H9 (cell line): ENCODE measurements around the gene FBXW9. TPM values are rescaled to one million over a fixed set of nuclear protein-coding genes. Genes with fewer than 3 reads are reported as not detected.
A peak's percentile ranks its signal among the peaks of the same experiment; 100 is the strongest.
"Not testable (repeated sequence)": the region's sequence is repeated elsewhere in the genome, so short reads cannot be mapped to it uniquely, and the experiment has no call there.

ENCODE experiments used
- DNase-seq: peaks from one replicate; pipeline ENCODE4 v3.0.0-alpha.2; 2017
- H2AFZ ChIP-seq: one replicate; pipeline ENCODE4 v1.6.1; 2013; ENCODE audit warnings: mild to moderate bottlenecking, low read length, control low read depth, moderate library complexity
- H2AK5ac ChIP-seq: 2 replicates; pipeline ENCODE4 v1.6.1; 2013; ENCODE audit warnings: low read length, control low read depth, mixed read lengths; ENCODE audit not compliant: insufficient read length
- H2BK120ac ChIP-seq: one replicate; pipeline ENCODE4 v1.6.1; 2013; ENCODE audit warnings: low read depth, mild to moderate bottlenecking, low read length, control low read depth, inconsistent platforms; ENCODE audit not compliant: poor library complexity, severe bottlenecking
- H2BK12ac ChIP-seq: 2 replicates; pipeline ENCODE4 v1.6.1; 2013; ENCODE audit warnings: low read length, control low read depth, mixed read lengths, low read depth; ENCODE audit not compliant: insufficient read length
- H2BK15ac ChIP-seq: 2 replicates; pipeline ENCODE4 v1.6.1; 2013; ENCODE audit warnings: low read depth, low read length, control low read depth
- H2BK20ac ChIP-seq: one replicate; pipeline ENCODE4 v1.6.1; 2013; ENCODE audit warnings: low read depth, mild to moderate bottlenecking, low read length, control low read depth, inconsistent platforms; ENCODE audit not compliant: poor library complexity, severe bottlenecking
- H2BK5ac ChIP-seq: 2 replicates; pipeline ENCODE4 v1.6.1; 2013; ENCODE audit warnings: low read length, control low read depth, mixed read lengths; ENCODE audit not compliant: insufficient read length
- H3K14ac ChIP-seq: 2 replicates; pipeline ENCODE4 v1.6.1; 2013; ENCODE audit warnings: low read length, control low read depth; ENCODE audit not compliant: insufficient read depth
- H3K18ac ChIP-seq: 2 replicates; pipeline ENCODE4 v1.6.1; 2013; ENCODE audit warnings: low read depth, mild to moderate bottlenecking, mixed read lengths, low read length, control low read depth; ENCODE audit not compliant: insufficient read length
- H3K23ac ChIP-seq: 2 replicates; pipeline ENCODE4 v1.6.1; 2013; ENCODE audit warnings: low read length, control low read depth, mixed read lengths, low read depth; ENCODE audit not compliant: insufficient read length
- H3K23me2 ChIP-seq: 2 replicates; pipeline ENCODE4 v1.6.1; 2013; ENCODE audit warnings: low read depth, mild to moderate bottlenecking, mixed read lengths, low read length, control low read depth; ENCODE audit not compliant: insufficient read length, poor library complexity, severe bottlenecking
- H3K27ac ChIP-seq: 2 replicates; pipeline ENCODE4 v1.5.1; 2013; ENCODE audit warnings: low read length, control low read depth, mixed read lengths, low read depth; ENCODE audit not compliant: insufficient read length
- H3K27me3 ChIP-seq: 2 replicates; pipeline ENCODE4 v1.6.1; 2013; ENCODE audit warnings: low read length, control low read depth, inconsistent platforms; ENCODE audit not compliant: insufficient read depth
- H3K4ac ChIP-seq: 2 replicates; pipeline ENCODE4 v1.6.1; 2013; ENCODE audit warnings: low read depth, mild to moderate bottlenecking, control low read depth, inconsistent platforms, low read length, moderate library complexity
- H3K4me1 ChIP-seq: 2 replicates; pipeline ENCODE4 v1.6.1; 2013; ENCODE audit warnings: low read length, control low read depth, inconsistent platforms; ENCODE audit not compliant: insufficient read depth
- H3K4me2 ChIP-seq: 2 replicates; pipeline ENCODE4 v1.6.1; 2013; ENCODE audit warnings: low read length, control low read depth, mixed read lengths; ENCODE audit not compliant: insufficient read length, insufficient read depth
- H3K56ac ChIP-seq: 2 replicates; pipeline ENCODE4 v1.6.1; 2013; ENCODE audit warnings: low read depth, mild to moderate bottlenecking, mixed read lengths, low read length, control low read depth; ENCODE audit not compliant: insufficient read length
- H3K79me1 ChIP-seq: 2 replicates; pipeline ENCODE4 v1.6.1; 2013; ENCODE audit warnings: low read depth, mild to moderate bottlenecking, moderate library complexity, low read length, control low read depth, inconsistent platforms; ENCODE audit not compliant: insufficient read depth, poor library complexity, severe bottlenecking
- H3K79me2 ChIP-seq: 2 replicates; pipeline ENCODE4 v1.6.1; 2013; ENCODE audit warnings: low read length, control low read depth, inconsistent platforms; ENCODE audit not compliant: insufficient read depth
- H3K9ac ChIP-seq: 2 replicates; pipeline ENCODE4 v1.6.1; 2013; ENCODE audit warnings: low read length, control low read depth, mixed read lengths; ENCODE audit not compliant: insufficient read length; ENCODE audit errors: extremely low read depth
- H3K9me3 ChIP-seq: one replicate; pipeline ENCODE4 v1.6.1; 2013; ENCODE audit warnings: low read depth, low read length, inconsistent platforms; ENCODE audit not compliant: control insufficient read depth
- H3T11ph ChIP-seq: one replicate; pipeline ENCODE4 v1.6.1; 2013; ENCODE audit warnings: mild to moderate bottlenecking, low read length, control low read depth, inconsistent platforms
- H4K20me1 ChIP-seq: one replicate; pipeline ENCODE4 v1.6.1; 2013; ENCODE audit not compliant: control insufficient read depth, insufficient read length, insufficient read depth
- H4K5ac ChIP-seq: 2 replicates; pipeline ENCODE4 v1.6.1; 2013; ENCODE audit warnings: low read depth, mild to moderate bottlenecking, mixed read lengths, low read length, control low read depth; ENCODE audit not compliant: insufficient read length
- H4K8ac ChIP-seq: replicated peaks from 2 replicates; pipeline ENCODE4 v1.6.1; 2013; ENCODE audit warnings: low read length, control low read depth, mixed read lengths, low read depth; ENCODE audit not compliant: insufficient read length
- H4K91ac ChIP-seq: 2 replicates; pipeline ENCODE4 v1.6.1; 2013; ENCODE audit warnings: low read depth, mild to moderate bottlenecking, moderate library complexity, mixed read lengths, low read length, control low read depth; ENCODE audit not compliant: insufficient read length
- H3K27ac Mint-ChIP-seq, 3 experiments: 2 replicates in 2 of 3; 3 replicates in 1 of 3; pipeline ENCODE4 v1.8.0; 2020 to 2021; ENCODE audit warnings: mixed read lengths in 3 of 3, mild to moderate bottlenecking in 1 of 3, moderate library complexity in 1 of 3
- H3K27me3 Mint-ChIP-seq: 2 replicates; pipeline ENCODE4 v1.8.0; 2021; ENCODE audit warnings: low read depth, mild to moderate bottlenecking, moderate library complexity, mixed read lengths
- H3K36me3 Mint-ChIP-seq, 3 experiments: 2 replicates in 2 of 3; 3 replicates in 1 of 3; pipeline ENCODE4 v1.8.0; 2020 to 2021; ENCODE audit warnings: low read depth in 3 of 3, mixed read lengths in 3 of 3; ENCODE audit not compliant: insufficient read depth in 1 of 3
- H3K4me1 Mint-ChIP-seq, 2 experiments: 2 replicates each; pipeline ENCODE4 v1.8.0; 2020; ENCODE audit warnings: mixed read lengths in 2 of 2
- H3K4me3 Mint-ChIP-seq, 2 experiments: 2 replicates in 1 of 2; 3 replicates in 1 of 2; pipeline ENCODE4 v1.8.0; 2020 to 2021; ENCODE audit warnings: mild to moderate bottlenecking in 2 of 2, mixed read lengths in 2 of 2, moderate library complexity in 1 of 2
- H3K9me3 Mint-ChIP-seq, 2 experiments: 2 replicates in 1 of 2; 3 replicates in 1 of 2; pipeline ENCODE4 v1.8.0; 2020; ENCODE audit warnings: mild to moderate bottlenecking in 2 of 2, mixed read lengths in 2 of 2, moderate library complexity in 1 of 2
- WGBS: extraction: QIAGEN DNeasy Blood & Tissue Kit; methylation state at CpG from one replicate; pipeline ENCODE4 v1.1.7; 2013; ENCODE audit warnings: missing lambda C conversion rate, low lambda C conversion rate, mixed read lengths; ENCODE audit not compliant: insufficient read length; ENCODE audit errors: extremely low coverage; 5-methylcytosine and 5-hydroxymethylcytosine counted together
- total RNA-seq: library from RNA; stranded (reverse); gene quantifications from 2 replicates; pipeline ENCODE4 v1.2.1, GENCODE V29; 2021
- TF ChIP-seq, protein P1 (sequence below): fragments of 200-600 bp; sonication (generic); conservative IDR thresholded peaks from 3 replicates; pipeline ENCODE4 v1.8.0; 2021; ENCODE audit warnings: antibody characterized with exemption, mild to moderate bottlenecking

FBXW9 gene
- total RNA-seq, 1 experiment from 2014 or later = 11.7 TPM

DNA sequence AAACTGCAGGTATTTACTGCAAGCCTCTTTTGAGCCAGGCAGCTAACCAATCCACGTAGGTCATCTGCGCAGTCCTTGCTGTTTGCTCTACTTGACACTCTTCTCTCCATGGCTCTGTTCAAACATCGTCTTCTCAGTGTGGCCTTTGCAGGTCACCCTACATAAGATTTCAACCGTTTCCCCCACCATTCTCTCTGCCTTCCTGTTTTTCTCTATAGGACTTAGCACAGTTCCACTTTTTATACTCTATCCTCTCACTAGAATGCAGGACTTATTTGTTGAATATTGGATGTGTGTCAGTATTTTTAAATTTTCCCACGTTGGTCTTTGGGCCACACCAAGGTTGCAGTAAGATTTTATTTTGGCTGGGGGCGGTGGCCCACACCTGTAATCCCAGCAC is 1.7 kb upstream of the FBXW9 start:
- no peaks in the 10 kb centered on the region for H3K79me2 ChIP-seq
- Mint-ChIP-seq H3K4me3 (peak overlapping the region; percentile 14 to 89; a peak in 4 of 5 replicates), H3K27ac (peak overlapping the region in 1 of 3 experiments; percentile 64; a peak in 3 of 7 replicates), H3K9me3 (no peaks in the 10 kb centered on the region; a peak in 1 of 5 replicates), H3K36me3 (peaks cover 21 to 48% (median 40%) of the 10 kb centered on the region in 3 experiments), H3K27me3 (no peaks in the 10 kb centered on the region; the same call in 1 of the 2 replicates), H3K4me1 (peaks cover 4 to 7% of the 10 kb centered on the region in 2 experiments)
- no peak overlapping the region for H2BK5ac ChIP-seq
- no peak overlapping the region for H3K23ac ChIP-seq
- no peak overlapping the region for H2BK20ac ChIP-seq
- DNase-seq = no peak
- H2BK120ac ChIP-seq = no peak overlapping the region
- H3K4ac ChIP-seq = no peak overlapping the region
- no peak overlapping the region for H4K91ac ChIP-seq
- H3K27me3 ChIP-seq = no peaks in the 10 kb centered on the region
- peaks cover 4% of the 10 kb centered on the region for H3K23me2 ChIP-seq
- H3K18ac ChIP-seq = no peak overlapping the region
- H4K5ac ChIP-seq = no peak overlapping the region
- H2BK15ac ChIP-seq = no peak overlapping the region
- H3K56ac ChIP-seq = no peak overlapping the region
- H3T11ph ChIP-seq = no peak overlapping the region
- H3K9me3 ChIP-seq = no peaks in the 10 kb centered on the region
- H4K8ac ChIP-seq = no peak overlapping the region
- H2AFZ ChIP-seq = no peak overlapping the region
- no peak overlapping the region for H2BK12ac ChIP-seq
- no peak overlapping the region for H3K27ac ChIP-seq
- no peak overlapping the region for H3K14ac ChIP-seq
- H3K4me2 ChIP-seq = no peak overlapping the region
- peaks cover 3% of the 10 kb centered on the region for H4K20me1 ChIP-seq
- H3K4me1 ChIP-seq = 0 out of 2 replicates have a peak, but pooled peaks cover 2% of the 10 kb centered on the region
- H3K9ac ChIP-seq = no peak overlapping the region
- H3K79me1 ChIP-seq = no peaks in the 10 kb centered on the region
- TF ChIP-seq, protein P1, sequence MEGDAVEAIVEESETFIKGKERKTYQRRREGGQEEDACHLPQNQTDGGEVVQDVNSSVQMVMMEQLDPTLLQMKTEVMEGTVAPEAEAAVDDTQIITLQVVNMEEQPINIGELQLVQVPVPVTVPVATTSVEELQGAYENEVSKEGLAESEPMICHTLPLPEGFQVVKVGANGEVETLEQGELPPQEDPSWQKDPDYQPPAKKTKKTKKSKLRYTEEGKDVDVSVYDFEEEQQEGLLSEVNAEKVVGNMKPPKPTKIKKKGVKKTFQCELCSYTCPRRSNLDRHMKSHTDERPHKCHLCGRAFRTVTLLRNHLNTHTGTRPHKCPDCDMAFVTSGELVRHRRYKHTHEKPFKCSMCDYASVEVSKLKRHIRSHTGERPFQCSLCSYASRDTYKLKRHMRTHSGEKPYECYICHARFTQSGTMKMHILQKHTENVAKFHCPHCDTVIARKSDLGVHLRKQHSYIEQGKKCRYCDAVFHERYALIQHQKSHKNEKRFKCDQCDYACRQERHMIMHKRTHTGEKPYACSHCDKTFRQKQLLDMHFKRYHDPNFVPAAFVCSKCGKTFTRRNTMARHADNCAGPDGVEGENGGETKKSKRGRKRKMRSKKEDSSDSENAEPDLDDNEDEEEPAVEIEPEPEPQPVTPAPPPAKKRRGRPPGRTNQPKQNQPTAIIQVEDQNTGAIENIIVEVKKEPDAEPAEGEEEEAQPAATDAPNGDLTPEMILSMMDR = no peak
- no peak overlapping the region for H2AK5ac ChIP-seq
- WGBS = no CpG with 5 or more reads among the region's 6 CpGs

- H3K18ac ChIP-seq, H3K9ac ChIP-seq: not testable (repeated sequence)
These were observed 994 bp upstream of the FBXW9 start for GRCh38 chr19:12697425-12697824.

More at GRCh38 chr19:12697425-12697824, 994 bp upstream of the FBXW9 start:
- not testable (repeated sequence) for H2BK5ac ChIP-seq, H3K79me1 ChIP-seq, H3K27me3 Mint-ChIP-seq, H2BK20ac ChIP-seq, H3K4me1 ChIP-seq, DNase-seq, H3K79me2 ChIP-seq, H2BK120ac ChIP-seq, H4K91ac ChIP-seq, H3K14ac ChIP-seq, H3K4ac ChIP-seq, H4K5ac ChIP-seq, H4K20me1 ChIP-seq, H3K9me3 Mint-ChIP-seq, H3K4me1 Mint-ChIP-seq, H3K27ac ChIP-seq, H2BK15ac ChIP-seq, H2AK5ac ChIP-seq, H2AFZ ChIP-seq, H3T11ph ChIP-seq, H4K8ac ChIP-seq, H3K23me2 ChIP-seq, H3K27me3 ChIP-seq, H2BK12ac ChIP-seq, H3K9me3 ChIP-seq, H3K56ac ChIP-seq, H3K23ac ChIP-seq
- Mint-ChIP-seq H3K4me3 (peak overlapping the region; percentile 82 to 89), H3K27ac (peak overlapping the region in 1 of 3 experiments; percentile 62; a peak in 1 of 7 replicates), H3K36me3 (peaks cover 18 to 41% (median 33%) of the 10 kb centered on the region in 3 experiments; a peak in 6 of 7 replicates)
- no CpG with 5 or more reads among the region's 22 CpGs for WGBS
- peak overlapping the region; percentile 81 for H3K4me2 ChIP-seq
